PFSK-1 (cell line): Measurements from ENCODE around the gene MARCHF2.

Experiments used
- FOXP2 ChIP-seq: optimal IDR thresholded peaks from 2 replicates; pipeline ENCODE3; 2011; ENCODE audit warnings: borderline replicate concordance, control low read depth, inconsistent platforms; ENCODE audit not compliant: insufficient read depth; ENCODE audit errors: extremely low read length, extremely low read depth
- POLR2AphosphoS5 ChIP-seq: IDR thresholded peaks from 2 replicates; pipeline ENCODE4 v1.6.1; 2012; ENCODE audit warnings: low read depth, mild to moderate bottlenecking, control low read depth, low read length, moderate library complexity
- REST ChIP-seq, 2 experiments: IDR thresholded peaks; 2 replicates each; pipeline versions ENCODE4 v1.6.1 to v1.8.0; 2011 to 2012; ENCODE audit warnings: low read depth in 2 of 2, low read length in 2 of 2, control low read depth in 1 of 2, inconsistent platforms in 1 of 2, mild to moderate bottlenecking in 1 of 2, moderate library complexity in 1 of 2; ENCODE audit not compliant: insufficient read depth in 1 of 2
- SIN3A ChIP-seq: IDR thresholded peaks from 2 replicates; pipeline ENCODE4 v1.6.1; 2012; ENCODE audit warnings: mild to moderate bottlenecking, low read length, moderate library complexity, borderline replicate concordance; ENCODE audit not compliant: insufficient read depth
- TAF1 ChIP-seq: IDR thresholded peaks from 2 replicates; pipeline ENCODE4 v1.6.1; 2012; ENCODE audit warnings: low read length, control low read depth, borderline replicate concordance; ENCODE audit not compliant: insufficient read depth

The MARCHF2 gene

GRCh38 chr19:8399681-8400188 lies 13.4 kb upstream of the MARCHF2 start:
- TF ChIP-seq SIN3A (no peak), FOXP2 (peak; percentile 10)

- no peak for TF ChIP-seq FOXP2
- TF ChIP-seq TAF1: no peak
- TF ChIP-seq SIN3A: no peak
- TF ChIP-seq POLR2AphosphoS5: no peak
- no peak for TF ChIP-seq REST (IDR thresholded peaks at IDR 0.05; ENCODE audit: insufficient read depth in 1 of 2, low read depth in 2 of 2, low read length in 2 of 2)
Observed at GRCh38 chr19:8401981-8402411, 11.1 kb upstream of the MARCHF2 start.

- no peak for TF ChIP-seq POLR2AphosphoS5
- no peak for TF ChIP-seq SIN3A
- TF ChIP-seq TAF1: no peak
- TF ChIP-seq FOXP2: no peak
- no peak for TF ChIP-seq REST (IDR thresholded peaks at IDR 0.05; ENCODE audit: insufficient read depth in 1 of 2, low read depth in 2 of 2, low read length in 2 of 2)
Observed at GRCh38 chr19:8403098-8403819, 9.8 kb upstream of the MARCHF2 start.

- TF ChIP-seq FOXP2: no peak
- TF ChIP-seq REST (IDR thresholded peaks at IDR 0.05; ENCODE audit: insufficient read depth in 1 of 2, low read depth in 2 of 2, low read length in 2 of 2): no peak
- no peak for TF ChIP-seq TAF1
- no peak for TF ChIP-seq SIN3A
- TF ChIP-seq POLR2AphosphoS5: no peak
Observed at GRCh38 chr19:8403820-8404109, 9.3 kb upstream of the MARCHF2 start.

GRCh38 chr19:8404391-8405151 lies 8.5 kb upstream of the MARCHF2 start:
- TF ChIP-seq SIN3A: no peak
- TF ChIP-seq REST (IDR thresholded peaks at IDR 0.05; ENCODE audit: insufficient read depth in 1 of 2, low read depth in 2 of 2, low read length in 2 of 2): no peak
- TF ChIP-seq TAF1: no peak
- no peak for TF ChIP-seq POLR2AphosphoS5
- TF ChIP-seq FOXP2: no peak
